Liver (tissue), 3 donors: ENCODE data around the gene CAMKMT.

Experiments used
- EGR1 ChIP-seq, 2 donors: IDR thresholded peaks; 2 replicates each; pipeline ENCODE4 v1.6.1; 2016 to 2018; ENCODE audit warnings: antibody characterized with exemption in 2 of 2, low read depth in 2 of 2
- FOXA1 ChIP-seq: IDR thresholded peaks from 2 replicates; pipeline ENCODE4 v1.6.1; 2016; ENCODE audit warnings: antibody characterized with exemption
- GABPA ChIP-seq, 2 donors: IDR thresholded peaks in 1 of 2; conservative IDR thresholded peaks in 1 of 2; 2 replicates each; pipeline ENCODE4 v1.6.1; 2016; ENCODE audit warnings: antibody characterized with exemption in 2 of 2, mild to moderate bottlenecking in 1 of 2, moderate library complexity in 1 of 2
- HNF4G ChIP-seq: IDR thresholded peaks from 2 replicates; pipeline ENCODE4 v1.6.1; 2016; ENCODE audit warnings: antibody characterized with exemption
- JUND ChIP-seq, 2 donors: IDR thresholded peaks; 2 replicates each; pipeline ENCODE4 v1.6.1; 2016; ENCODE audit warnings: antibody characterized with exemption in 2 of 2
- RAD21 ChIP-seq, 2 donors: IDR thresholded peaks; 2 replicates each; pipeline ENCODE4 v1.6.1; 2016; ENCODE audit warnings: antibody characterized with exemption in 2 of 2, mild to moderate bottlenecking in 2 of 2
- SP1 ChIP-seq: IDR thresholded peaks from 2 replicates; pipeline ENCODE4 v1.6.1; 2018; ENCODE audit warnings: antibody characterized with exemption, mild to moderate bottlenecking
- TAF1 ChIP-seq: conservative IDR thresholded peaks from 2 replicates; pipeline ENCODE4 v1.6.1; 2016; ENCODE audit warnings: antibody characterized with exemption, mild to moderate bottlenecking
- YY1 ChIP-seq: IDR thresholded peaks from 2 replicates; pipeline ENCODE4 v1.6.1; 2016; ENCODE audit warnings: antibody characterized with exemption, mild to moderate bottlenecking
- TF ChIP-seq, protein P1 (sequence below): fragments of 150-350 bp; IDR thresholded peaks from 2 replicates; pipeline ENCODE4 v1.5.1; 2017; ENCODE audit warnings: improper control_type of control experiment, low read depth, low read length; ENCODE audit not compliant: missing input control
- TF ChIP-seq, protein P2 (sequence below): IDR thresholded peaks from 2 replicates; pipeline ENCODE4 v1.6.1; 2016; ENCODE audit warnings: antibody characterized with exemption, mild to moderate bottlenecking
- TF ChIP-seq, protein P3 (sequence below): IDR thresholded peaks from 2 replicates; pipeline ENCODE4 v1.6.1; 2016; ENCODE audit warnings: antibody characterized with exemption
- TF ChIP-seq, protein P4 (sequence below): IDR thresholded peaks from 2 replicates; pipeline ENCODE4 v1.6.1; 2016; ENCODE audit warnings: antibody characterized with exemption
- donor health status: healthy.
- donor health status: healthy.

DNA sequence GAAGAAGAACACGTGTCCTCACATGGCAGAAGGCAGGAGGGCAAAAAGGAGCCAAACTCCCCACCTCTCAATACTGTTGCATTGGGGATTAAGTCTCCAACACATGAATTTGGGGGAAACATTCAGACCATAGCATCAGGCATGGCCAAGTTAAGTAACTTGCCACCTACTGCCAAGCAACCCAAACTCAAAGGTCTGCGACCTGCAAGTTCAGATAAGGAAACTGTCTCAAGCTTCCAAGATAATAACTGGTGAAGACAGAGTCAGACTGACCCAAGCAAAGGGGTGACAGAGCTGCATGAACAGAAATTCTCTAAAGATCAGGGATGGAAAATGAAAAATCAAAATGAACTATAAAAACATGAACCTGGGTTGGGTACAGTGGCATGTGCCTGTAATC is 391.0 kb downstream of the CAMKMT start:
- TF ChIP-seq, protein P1, sequence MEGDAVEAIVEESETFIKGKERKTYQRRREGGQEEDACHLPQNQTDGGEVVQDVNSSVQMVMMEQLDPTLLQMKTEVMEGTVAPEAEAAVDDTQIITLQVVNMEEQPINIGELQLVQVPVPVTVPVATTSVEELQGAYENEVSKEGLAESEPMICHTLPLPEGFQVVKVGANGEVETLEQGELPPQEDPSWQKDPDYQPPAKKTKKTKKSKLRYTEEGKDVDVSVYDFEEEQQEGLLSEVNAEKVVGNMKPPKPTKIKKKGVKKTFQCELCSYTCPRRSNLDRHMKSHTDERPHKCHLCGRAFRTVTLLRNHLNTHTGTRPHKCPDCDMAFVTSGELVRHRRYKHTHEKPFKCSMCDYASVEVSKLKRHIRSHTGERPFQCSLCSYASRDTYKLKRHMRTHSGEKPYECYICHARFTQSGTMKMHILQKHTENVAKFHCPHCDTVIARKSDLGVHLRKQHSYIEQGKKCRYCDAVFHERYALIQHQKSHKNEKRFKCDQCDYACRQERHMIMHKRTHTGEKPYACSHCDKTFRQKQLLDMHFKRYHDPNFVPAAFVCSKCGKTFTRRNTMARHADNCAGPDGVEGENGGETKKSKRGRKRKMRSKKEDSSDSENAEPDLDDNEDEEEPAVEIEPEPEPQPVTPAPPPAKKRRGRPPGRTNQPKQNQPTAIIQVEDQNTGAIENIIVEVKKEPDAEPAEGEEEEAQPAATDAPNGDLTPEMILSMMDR, result no peak
- no peak for TF ChIP-seq RAD21 (IDR thresholded peaks at IDR 0.05)
- no peak for TF ChIP-seq EGR1 (IDR thresholded peaks at IDR 0.05; ENCODE audit: low read depth in 2 of 2)
- TF ChIP-seq, protein P2, sequence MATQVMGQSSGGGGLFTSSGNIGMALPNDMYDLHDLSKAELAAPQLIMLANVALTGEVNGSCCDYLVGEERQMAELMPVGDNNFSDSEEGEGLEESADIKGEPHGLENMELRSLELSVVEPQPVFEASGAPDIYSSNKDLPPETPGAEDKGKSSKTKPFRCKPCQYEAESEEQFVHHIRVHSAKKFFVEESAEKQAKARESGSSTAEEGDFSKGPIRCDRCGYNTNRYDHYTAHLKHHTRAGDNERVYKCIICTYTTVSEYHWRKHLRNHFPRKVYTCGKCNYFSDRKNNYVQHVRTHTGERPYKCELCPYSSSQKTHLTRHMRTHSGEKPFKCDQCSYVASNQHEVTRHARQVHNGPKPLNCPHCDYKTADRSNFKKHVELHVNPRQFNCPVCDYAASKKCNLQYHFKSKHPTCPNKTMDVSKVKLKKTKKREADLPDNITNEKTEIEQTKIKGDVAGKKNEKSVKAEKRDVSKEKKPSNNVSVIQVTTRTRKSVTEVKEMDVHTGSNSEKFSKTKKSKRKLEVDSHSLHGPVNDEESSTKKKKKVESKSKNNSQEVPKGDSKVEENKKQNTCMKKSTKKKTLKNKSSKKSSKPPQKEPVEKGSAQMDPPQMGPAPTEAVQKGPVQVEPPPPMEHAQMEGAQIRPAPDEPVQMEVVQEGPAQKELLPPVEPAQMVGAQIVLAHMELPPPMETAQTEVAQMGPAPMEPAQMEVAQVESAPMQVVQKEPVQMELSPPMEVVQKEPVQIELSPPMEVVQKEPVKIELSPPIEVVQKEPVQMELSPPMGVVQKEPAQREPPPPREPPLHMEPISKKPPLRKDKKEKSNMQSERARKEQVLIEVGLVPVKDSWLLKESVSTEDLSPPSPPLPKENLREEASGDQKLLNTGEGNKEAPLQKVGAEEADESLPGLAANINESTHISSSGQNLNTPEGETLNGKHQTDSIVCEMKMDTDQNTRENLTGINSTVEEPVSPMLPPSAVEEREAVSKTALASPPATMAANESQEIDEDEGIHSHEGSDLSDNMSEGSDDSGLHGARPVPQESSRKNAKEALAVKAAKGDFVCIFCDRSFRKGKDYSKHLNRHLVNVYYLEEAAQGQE, result no peak
- no peak for TF ChIP-seq GABPA (IDR thresholded peaks at IDR 0.05 in 1 of 2, conservative IDR thresholded peaks at IDR 0.05 in 1 of 2)
- no peak for TF ChIP-seq JUND (IDR thresholded peaks at IDR 0.05)
- TF ChIP-seq TAF1, result no peak
- no peak for TF ChIP-seq FOXA1
- TF ChIP-seq, protein P3, sequence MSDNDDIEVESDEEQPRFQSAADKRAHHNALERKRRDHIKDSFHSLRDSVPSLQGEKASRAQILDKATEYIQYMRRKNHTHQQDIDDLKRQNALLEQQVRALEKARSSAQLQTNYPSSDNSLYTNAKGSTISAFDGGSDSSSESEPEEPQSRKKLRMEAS, result no peak
- no peak for TF ChIP-seq YY1
- TF ChIP-seq SP1, result no peak
- TF ChIP-seq, protein P4, sequence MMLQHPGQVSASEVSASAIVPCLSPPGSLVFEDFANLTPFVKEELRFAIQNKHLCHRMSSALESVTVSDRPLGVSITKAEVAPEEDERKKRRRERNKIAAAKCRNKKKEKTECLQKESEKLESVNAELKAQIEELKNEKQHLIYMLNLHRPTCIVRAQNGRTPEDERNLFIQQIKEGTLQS, result no peak
- no peak for TF ChIP-seq HNF4G
